GM12892 (cell line): ENCODE measurements around the gene C12orf57.
A peak's percentile ranks its signal among the peaks of the same experiment; 100 is the strongest.

Source experiments
- DNase-seq: peaks from one replicate; pipeline ENCODE4 v3.0.0; 2011; ENCODE audit not compliant: insufficient read length
- FAIRE-seq: peaks from 2 replicates; lab custom pipeline; 2011; peaks lifted over from hg19 to GRCh38; lab: Jason Lieb, UNC
- POLR2A ChIP-seq: IDR thresholded peaks from 2 replicates; pipeline ENCODE4 v1.6.1; 2011; ENCODE audit warnings: low read depth, low read length, control low read depth
- POLR2AphosphoS5 ChIP-seq: IDR thresholded peaks from 2 replicates; pipeline ENCODE4 v1.6.1; 2011; ENCODE audit warnings: low read depth, low read length, control low read depth
- TAF1 ChIP-seq: IDR thresholded peaks from 2 replicates; pipeline ENCODE4 v1.6.1; 2011; ENCODE audit warnings: low read depth, mild to moderate bottlenecking, control low read depth, low read length, borderline replicate concordance

C12orf57 gene

DNA sequence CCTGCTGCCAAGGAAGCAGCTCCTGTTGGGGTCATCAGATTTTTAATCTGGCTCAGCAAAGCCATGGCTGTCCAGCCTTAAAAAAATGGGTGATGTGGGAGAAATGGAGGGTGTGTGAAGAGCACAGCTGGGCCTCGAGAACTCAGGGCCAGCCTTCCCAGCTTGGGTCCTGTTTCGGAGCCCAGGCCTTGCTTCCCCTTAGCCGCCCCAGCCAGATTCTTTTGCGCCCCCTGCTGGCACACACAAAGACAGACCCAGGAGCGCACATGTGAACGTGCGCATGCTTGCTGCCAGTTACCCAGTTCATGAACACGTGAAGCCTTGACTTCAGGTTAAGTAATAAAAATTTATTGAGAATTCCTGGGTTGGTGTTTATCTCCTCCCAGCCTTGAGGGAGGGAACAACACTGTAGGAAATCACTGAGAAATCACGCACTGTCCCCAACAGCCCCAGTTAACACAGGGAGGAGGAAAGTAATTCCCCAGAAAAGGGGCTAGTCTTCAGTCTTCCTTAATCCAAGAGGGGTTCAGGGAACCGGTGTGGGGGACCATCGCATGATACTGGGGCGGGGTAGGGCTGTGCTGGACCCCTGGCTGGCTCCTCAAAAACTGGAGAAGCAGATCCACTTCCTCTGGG, 21.3 kb downstream of the C12orf57 start:
- peak; percentile 82 for FAIRE-seq
- peak; percentile 85 for DNase-seq
- TF ChIP-seq POLR2A = peak; percentile 70
- peak; percentile 83 for TF ChIP-seq POLR2AphosphoS5
- TF ChIP-seq TAF1 = no peak

DNA sequence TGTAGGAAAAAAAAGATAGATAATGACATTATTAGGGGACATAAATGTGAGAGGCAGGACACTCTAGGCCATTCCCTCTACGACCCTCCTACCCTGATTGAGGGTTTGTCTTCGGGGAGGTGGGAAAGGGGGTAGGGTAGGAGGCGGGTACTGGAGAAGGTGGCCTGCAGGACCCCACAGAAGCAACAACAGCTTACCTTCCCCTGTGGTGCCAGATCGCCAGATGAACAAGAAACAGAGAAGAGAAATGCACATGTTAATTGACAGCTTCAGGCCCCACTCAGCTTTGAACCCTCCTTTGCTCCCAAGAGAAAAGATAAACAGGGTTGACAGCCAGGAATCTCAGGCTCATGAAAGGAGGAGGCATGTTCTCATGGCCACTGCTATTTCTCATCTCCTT, 21.9 kb downstream of the C12orf57 start:
- no peak for TF ChIP-seq POLR2A
- TF ChIP-seq POLR2AphosphoS5 = no peak
- FAIRE-seq = no peak
- DNase-seq = no peak

DNA sequence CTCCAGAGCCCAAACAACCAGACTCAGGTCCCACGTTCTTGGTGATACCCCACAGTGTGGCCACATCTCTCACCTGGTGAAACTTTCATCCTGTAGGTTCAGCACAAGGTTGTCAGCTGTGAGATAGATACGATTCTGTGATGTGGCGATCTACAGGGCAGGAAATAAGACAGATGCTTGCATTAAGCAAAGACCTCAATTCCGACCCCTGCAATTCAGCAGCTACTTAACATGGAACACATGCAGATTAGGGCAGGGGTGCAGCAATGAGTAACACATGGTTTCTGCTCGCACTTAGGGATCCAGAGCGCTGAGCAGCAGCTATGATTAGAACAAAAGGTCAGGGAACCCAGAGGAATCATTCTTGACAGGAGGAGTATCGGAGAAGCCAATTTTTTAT, 22.5 kb downstream of the C12orf57 start:
- DNase-seq (no peak), FAIRE-seq (no peak)
- TF ChIP-seq POLR2AphosphoS5 (no peak), POLR2A (no peak), TAF1 (no peak)

DNA sequence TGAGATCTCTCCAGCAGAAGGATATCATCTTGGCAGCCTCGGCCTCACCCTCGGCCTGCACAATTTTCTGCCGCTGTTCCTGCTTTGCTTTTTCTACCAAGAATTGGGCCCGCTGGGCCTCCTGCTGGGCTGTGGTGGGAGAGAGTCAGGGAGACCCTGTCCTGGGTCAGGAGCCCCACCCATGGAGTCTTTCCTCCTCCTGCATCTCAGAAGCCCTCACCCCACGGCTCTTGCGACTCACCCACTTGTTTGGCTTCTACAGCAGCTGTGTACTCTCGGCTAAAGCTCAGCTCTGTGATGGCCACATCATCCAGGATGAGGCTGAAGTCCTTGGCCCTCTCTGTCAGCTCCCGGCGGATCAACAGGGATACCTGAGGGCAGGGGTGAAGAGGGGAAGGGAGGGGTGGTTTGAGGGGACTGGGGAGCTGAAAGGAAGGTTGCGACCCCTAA, 23.9 kb downstream of the C12orf57 start:
- FAIRE-seq (no peak), DNase-seq (no peak)
- no peak for TF ChIP-seq TAF1
- TF ChIP-seq POLR2A = no peak
- no peak for TF ChIP-seq POLR2AphosphoS5

DNA sequence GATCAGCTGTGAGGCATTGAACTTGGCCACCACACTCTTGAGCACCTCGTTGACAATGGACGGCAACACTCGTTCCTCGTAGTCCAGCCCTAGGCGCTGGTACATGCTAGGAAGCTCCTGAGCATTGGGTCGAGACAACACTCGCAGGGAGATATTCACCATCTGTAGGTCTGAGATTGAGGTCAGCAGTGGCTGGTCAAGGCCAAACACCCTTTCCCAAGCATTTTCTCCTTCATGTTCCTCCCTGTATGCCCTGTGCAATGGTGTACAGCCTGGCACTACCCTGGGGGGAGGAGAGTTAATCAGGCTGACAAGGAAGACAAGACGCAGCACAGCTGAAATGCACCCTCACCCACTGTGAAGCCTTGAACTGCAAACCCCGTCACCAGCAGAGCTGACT, 24.6 kb downstream of the C12orf57 start:
- FAIRE-seq (no peak), DNase-seq (no peak)
- TF ChIP-seq TAF1 (no peak), POLR2A (no peak), POLR2AphosphoS5 (no peak)

DNA sequence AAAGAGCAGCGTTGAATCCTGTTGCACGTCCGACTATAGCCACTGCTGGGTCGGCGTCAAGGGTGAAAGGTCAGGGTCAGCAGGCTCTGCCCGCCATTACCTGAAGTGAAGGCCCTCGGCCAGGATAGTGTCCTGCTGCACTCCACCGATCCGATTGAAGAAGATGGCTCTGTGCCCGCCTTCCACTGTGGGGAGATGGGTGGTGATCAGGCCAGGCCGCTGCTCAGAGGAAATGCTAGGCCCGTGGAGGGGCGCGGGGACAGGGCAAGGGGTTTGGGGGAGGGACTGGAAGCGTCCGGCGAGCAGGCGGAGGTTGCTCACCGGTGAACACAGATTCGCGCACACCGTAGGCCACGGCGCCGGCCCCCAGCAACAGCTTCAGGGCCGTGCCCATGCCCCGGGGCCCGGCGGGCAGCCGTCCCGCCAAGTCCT, 26.3 kb downstream of the C12orf57 start:
- FAIRE-seq (peak; percentile 14), DNase-seq (no peak)
- TF ChIP-seq TAF1 = no peak
- no peak for TF ChIP-seq POLR2A
- TF ChIP-seq POLR2AphosphoS5 = no peak

DNA sequence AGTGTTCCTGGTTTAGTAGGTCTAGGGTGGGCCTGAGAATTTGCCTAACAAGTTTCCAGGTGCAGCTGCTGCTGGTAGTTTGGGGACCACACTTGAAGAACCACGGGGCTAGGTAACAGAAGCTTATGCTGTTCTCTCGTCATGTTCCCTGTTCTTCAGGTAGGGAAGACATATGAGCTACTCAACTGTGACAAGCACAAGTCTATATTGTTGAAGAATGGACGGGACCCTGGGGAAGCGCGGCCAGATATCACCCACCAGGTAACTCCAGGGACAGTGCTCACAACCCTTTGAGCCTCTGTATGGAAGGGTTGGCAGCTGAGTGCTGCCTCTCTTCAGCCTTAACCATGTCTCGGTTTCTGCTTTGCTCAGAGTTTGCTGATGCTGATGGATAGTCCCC, 30.4 kb downstream of the C12orf57 start:
- TF ChIP-seq POLR2AphosphoS5 = 0 out of 2 replicates have a peak, but pooled peaks have one; percentile 27
- peak; percentile 38 for TF ChIP-seq POLR2A
- TF ChIP-seq TAF1 = no peak
- no peak for DNase-seq
- FAIRE-seq = no peak

DNA sequence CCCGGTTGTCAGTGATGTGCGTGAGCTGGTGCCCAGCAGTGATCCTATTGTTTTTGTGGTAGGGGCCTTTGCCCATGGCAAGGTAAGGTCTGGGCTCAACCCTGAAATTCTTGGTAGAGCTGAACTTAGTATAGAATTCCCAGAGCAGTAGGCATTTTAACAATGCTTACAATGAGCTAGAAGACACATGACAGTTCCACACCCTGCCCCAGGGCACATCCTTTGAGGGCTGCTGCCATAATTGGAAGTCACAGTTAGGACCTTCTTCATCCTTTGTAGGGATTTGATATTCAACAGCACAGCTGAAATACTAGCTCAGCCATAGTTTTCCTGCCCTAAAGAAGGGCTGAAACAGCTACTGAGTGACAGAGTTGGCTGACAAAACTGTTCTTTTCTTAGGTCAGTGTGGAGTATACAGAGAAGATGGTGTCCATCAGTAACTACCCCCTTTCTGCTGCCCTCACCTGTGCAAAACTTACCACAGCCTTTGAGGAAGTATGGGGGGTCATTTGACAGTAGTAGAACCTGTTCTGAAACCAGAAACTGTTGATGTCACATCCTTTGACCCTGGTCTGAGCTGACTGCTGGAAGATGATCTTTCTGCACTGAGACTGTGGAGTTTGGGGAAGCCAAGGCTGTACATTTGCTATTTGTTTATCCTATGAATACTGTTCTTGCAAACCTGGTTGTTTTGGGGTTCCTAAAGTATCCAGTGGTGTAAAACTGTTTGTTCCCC, 31.6 kb downstream of the C12orf57 start:
- TF ChIP-seq TAF1 = no peak
- TF ChIP-seq POLR2AphosphoS5 = 0 out of 2 replicates have a peak, but pooled peaks have one; percentile 42
- DNase-seq = no peak

DNA sequence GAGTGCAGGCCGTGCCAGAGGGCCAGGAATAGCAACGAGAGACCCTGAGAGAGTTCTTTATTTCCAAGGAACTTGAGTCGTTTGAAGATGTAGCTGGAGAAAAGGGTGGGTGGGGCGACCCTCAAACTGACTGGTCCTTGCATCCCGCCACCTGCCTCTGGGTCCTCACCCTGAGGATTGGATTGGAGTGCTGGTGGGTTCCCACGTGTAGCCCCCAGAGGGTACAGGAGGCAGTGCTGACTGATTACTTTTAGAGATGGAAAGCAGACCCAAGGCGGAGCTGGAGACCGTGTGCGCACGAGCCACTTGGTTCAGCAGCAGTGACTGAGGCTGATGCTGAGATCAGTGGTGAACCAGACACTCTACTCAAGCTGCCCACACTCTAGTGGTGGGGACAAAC, 33.8 kb downstream of the C12orf57 start:
- TF ChIP-seq TAF1 = no peak
- no peak for TF ChIP-seq POLR2AphosphoS5
- TF ChIP-seq POLR2A = no peak
- FAIRE-seq = no peak
- DNase-seq = no peak

More for the DNA sequence above, 31.6 kb downstream of the C12orf57 start:
- no peak for FAIRE-seq

DNA sequence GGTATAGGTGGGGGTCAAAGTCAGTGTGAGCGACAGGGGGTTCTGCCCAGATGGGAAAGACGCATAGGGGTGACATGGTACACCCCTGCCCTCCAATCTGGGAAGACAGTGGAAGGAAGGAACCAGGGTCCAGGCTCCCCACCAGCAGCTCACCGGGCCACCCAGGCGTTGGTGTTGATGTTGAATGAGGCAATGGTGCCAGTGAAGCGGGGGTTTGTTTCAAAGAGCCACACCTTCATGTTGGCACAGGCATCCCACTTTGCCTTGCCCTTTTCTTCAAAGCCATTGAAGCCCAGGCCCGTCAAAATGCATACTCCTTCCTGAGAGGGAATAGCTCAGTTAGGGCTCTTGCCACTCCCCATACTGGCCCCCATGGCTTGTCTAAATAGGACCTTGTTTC, 34.4 kb downstream of the C12orf57 start:
- no peak for FAIRE-seq
- TF ChIP-seq TAF1 (no peak), POLR2A (no peak), POLR2AphosphoS5 (peak; percentile 69; the same call in 1 of the 2 replicates)
- no peak for DNase-seq

DNA sequence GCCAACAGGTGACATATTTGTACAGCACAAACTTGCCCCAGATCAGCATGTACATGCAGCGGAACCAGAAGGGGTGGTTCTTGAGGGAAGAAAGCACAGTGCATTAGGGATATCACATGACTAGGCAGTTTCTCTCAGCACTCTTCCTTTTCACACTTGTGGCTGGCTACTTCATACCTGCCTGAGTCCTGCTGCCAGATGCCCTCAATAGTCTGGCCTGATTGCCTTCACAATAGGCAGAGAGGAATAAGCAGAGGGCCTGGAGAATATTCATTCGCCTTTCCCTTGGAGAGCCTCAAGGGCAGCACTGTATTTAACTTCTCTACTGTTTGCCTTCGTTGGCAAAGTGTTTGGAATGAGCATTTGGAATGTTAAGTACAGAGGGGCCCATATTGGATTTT, 34.8 kb downstream of the C12orf57 start:
- TF ChIP-seq POLR2A (no peak), POLR2AphosphoS5 (peak; percentile 17; the same call in 1 of the 2 replicates), TAF1 (no peak)
- no peak for DNase-seq
- FAIRE-seq = no peak

DNA sequence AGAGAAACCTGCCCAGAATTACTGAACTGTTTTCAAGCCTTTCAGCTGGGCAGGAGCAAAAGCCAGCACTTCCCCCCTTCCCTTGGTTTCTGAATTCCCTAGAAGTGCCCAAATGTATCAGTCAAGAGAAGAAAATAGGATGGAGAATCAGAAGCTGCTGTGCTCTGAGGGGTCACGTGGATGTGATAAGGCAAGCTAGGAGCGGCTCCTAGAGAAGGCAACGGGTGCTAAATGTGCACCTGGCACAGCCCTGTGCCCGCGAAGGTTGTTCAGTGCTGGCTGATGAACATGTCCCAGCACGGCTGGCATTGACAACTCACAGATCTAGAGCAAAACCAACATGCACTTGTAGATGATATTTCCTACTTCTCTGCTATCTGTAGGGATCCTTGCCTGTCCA, 35.2 kb downstream of the C12orf57 start:
- peak; percentile 49 for TF ChIP-seq POLR2A
- TF ChIP-seq TAF1 = no peak
- peak; percentile 11; the same call in 1 of the 2 replicates for TF ChIP-seq POLR2AphosphoS5
- FAIRE-seq = no peak
- no peak for DNase-seq
